ENCODE measurements around the gene LPAR2.
A peak's percentile ranks its signal among the peaks of the same experiment; 100 is the strongest.
"Not testable (repeated sequence)": the region's sequence is repeated elsewhere in the genome, so short reads cannot be mapped to it uniquely, and the experiment has no call there.

Gene LPAR2

GRCh38 chr19:19631346-19631745, 3.3 kb upstream of the LPAR2 start:
- DNase-seq (ENCODE audit: low read depth): no peak

- DNase-seq (ENCODE audit: low read depth): no peak
Observed at GRCh38 chr19:19630426-19630825, 2.4 kb upstream of the LPAR2 start.

- DNase-seq (ENCODE audit: low read depth): no peak
Observed at GRCh38 chr19:19630062-19630414, 2.0 kb upstream of the LPAR2 start.

- DNase-seq (ENCODE audit: low read depth): peak; percentile 26
Observed at GRCh38 chr19:19628501-19629134, 598 bp upstream of the LPAR2 start.

- DNase-seq (ENCODE audit: low read depth): no peak
Observed at GRCh38 chr19:19626516-19627472, 1.2 kb downstream of the LPAR2 start.

DNA sequence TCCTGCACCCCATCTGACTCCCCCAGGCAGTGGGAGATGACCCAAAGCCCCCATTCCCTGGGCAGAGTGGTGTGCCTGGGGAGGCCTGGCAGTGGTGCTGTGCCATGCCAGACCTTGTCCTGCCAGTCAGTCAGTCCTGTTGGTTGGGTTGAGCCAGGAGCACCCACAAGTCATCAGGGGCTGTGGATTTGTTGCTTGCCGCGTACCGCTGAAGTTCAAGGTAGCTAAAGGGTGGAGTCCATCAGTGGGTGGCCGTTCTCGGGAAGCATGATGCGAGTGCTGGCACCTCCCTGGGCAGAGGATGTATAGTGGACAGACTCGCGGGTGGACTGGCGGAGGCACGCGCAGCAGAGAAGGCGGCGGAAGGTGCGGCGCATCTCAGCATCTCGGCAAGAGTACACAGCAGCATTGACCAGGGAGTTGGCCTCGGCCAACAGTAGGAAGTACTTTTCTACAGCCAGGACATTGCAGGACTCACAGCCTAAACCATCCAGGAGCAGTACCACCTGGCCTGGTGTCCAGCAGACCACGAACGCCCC, 3.9 kb downstream of the LPAR2 start:
- DNase-seq (ENCODE audit: low read depth): no peak

GRCh38 chr19:19623383-19623782, 4.6 kb downstream of the LPAR2 start:
- DNase-seq (ENCODE audit: low read depth): no peak

GRCh38 chr19:19619849-19620210, 8.2 kb downstream of the LPAR2 start:
- no peak for DNase-seq (ENCODE audit: low read depth)

GRCh38 chr19:19619181-19619848, 8.7 kb downstream of the LPAR2 start:
- DNase-seq (ENCODE audit: low read depth): no peak

GRCh38 chr19:19618219-19619051, 9.6 kb downstream of the LPAR2 start, which contains the start of gene PBX4:
PBX4 (minus strand) TSS chr19:19618687; CDS start chr19:19618629, 58 bp downstream.
- DNase-seq (ENCODE audit: low read depth): peak; percentile 90

- no peak for DNase-seq (ENCODE audit: low read depth)
Observed at GRCh38 chr19:19615086-19615485, 12.9 kb downstream of the LPAR2 start.

GRCh38 chr19:19613506-19613905, 14.5 kb downstream of the LPAR2 start:
- DNase-seq (ENCODE audit: low read depth): peak; percentile 42

- no peak for DNase-seq (ENCODE audit: low read depth)
Observed at GRCh38 chr19:19610376-19611202, 17.4 kb downstream of the LPAR2 start.

GRCh38 chr19:19606686-19607085, 21.3 kb downstream of the LPAR2 start:
- DNase-seq (ENCODE audit: low read depth): not testable (repeated sequence)

GRCh38 chr19:19606021-19606420, 22.0 kb downstream of the LPAR2 start:
- no peak for DNase-seq (ENCODE audit: low read depth)

GRCh38 chr19:19602713-19603324, 25.2 kb downstream of the LPAR2 start:
- no peak for DNase-seq (ENCODE audit: low read depth)

DNA sequence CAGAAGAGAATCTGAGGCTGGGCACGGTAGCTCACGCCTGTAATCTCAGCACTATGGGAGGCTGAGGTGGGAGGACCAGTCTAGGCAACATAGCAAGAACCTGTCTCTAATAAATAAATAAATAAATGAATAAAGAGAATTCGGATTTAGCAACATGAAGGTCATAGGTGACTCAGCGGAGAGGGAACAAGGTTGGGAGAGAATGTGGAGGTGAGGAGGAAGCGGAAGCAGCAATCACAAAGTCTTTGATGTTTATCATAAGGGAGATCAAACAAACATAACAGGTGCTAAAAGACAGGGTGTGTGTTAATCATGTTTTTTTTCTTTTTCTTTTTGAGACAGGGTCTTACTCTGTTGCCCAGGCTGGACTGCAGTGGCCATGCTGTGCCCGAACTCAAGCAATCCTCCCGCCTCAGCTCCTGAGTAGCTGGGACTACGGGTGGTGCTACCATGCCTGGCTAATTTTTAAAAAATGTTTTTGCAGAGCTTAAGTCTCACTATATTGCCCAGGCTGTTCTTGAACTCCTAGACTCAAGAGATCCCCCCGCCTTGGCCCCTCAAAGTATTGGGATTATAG, 25.8 kb downstream of the LPAR2 start:
- DNase-seq (ENCODE audit: low read depth): no peak

GRCh38 chr19:19600793-19601330, 27.2 kb downstream of the LPAR2 start:
- DNase-seq (ENCODE audit: low read depth): no peak

- not testable (repeated sequence) for DNase-seq (ENCODE audit: low read depth)
Observed at GRCh38 chr19:19598728-19599451, 29.1 kb downstream of the LPAR2 start.

Data from fibroblast of gingiva (primary cell).